AG09319 (cell line): ENCODE measurements around the gene SORBS2.

ENCODE experiments used
- DNase-seq: peaks from one replicate; pipeline ENCODE4 v3.0.0-alpha.2; 2010; ENCODE audit warnings: low read depth; ENCODE audit errors: extremely low read depth
- CTCF ChIP-seq: IDR thresholded peaks from 2 replicates; pipeline ENCODE4 v1.5.1; 2011; ENCODE audit warnings: low read depth, mild to moderate bottlenecking, inconsistent platforms, low read length, moderate library complexity

Gene SORBS2

GRCh38 chr4:185754961-185755360 is 57.0 kb downstream of the SORBS2 start:
- no peak for TF ChIP-seq CTCF

GRCh38 chr4:185752872-185753271 is 59.1 kb downstream of the SORBS2 start:
- DNase-seq = no peak

More at GRCh38 chr4:185754961-185755360, 57.0 kb downstream of the SORBS2 start:
- no peak for DNase-seq

GRCh38 chr4:185749858-185750257 is 62.1 kb downstream of the SORBS2 start:
- no peak for TF ChIP-seq CTCF
- DNase-seq = no peak

More at GRCh38 chr4:185752872-185753271, 59.1 kb downstream of the SORBS2 start:
- TF ChIP-seq CTCF = no peak

GRCh38 chr4:185748901-185749390 is 63.0 kb downstream of the SORBS2 start:
- TF ChIP-seq CTCF = no peak
- no peak for DNase-seq

- DNase-seq = no peak
- no peak for TF ChIP-seq CTCF
Observed at GRCh38 chr4:185745891-185746290, 66.1 kb downstream of the SORBS2 start.

GRCh38 chr4:185744946-185745345 is 67.0 kb downstream of the SORBS2 start:
- no peak for DNase-seq
- no peak for TF ChIP-seq CTCF

- DNase-seq = no peak
- TF ChIP-seq CTCF = no peak
Observed at GRCh38 chr4:185744488-185744862, 67.5 kb downstream of the SORBS2 start.
